ENCODE measurements around the gene FOXP1.

DNA sequence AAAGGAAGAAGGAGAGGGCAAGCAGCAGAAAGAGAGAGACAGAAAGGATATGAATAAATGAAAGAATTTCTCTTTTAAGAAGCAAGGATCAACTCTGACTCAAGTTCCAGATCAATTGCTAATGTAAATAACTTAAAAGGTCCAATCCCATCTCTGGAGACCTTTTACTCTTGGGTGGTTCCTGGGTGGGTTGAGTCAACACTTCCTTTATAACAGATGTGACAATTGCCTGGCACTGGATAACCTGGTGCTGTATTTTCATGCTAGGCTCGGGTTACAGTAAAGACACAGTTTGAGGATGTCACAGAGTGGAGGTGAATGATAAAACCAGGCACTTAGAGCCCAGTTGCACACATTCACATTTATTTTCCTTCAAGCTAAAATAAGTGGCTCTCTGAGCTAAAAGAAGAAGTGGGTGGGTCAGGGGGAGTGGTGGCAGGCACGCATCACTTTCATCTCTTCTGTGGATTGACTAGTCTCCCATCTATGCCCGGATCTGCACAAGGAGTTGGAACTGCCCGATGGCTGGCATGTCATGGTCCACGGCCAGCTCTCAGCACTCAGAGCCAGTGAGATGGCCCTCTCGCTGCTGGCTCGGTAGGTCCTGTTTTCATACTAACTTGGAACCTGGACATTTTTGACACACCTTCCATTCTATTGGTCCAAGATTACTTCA lies 465.8 kb downstream of the FOXP1 start:
- TF ChIP-seq EZH2phosphoT487 (IDR thresholded peaks at IDR 0.05; ENCODE audit: insufficient read depth, low read depth) (no peak), EZH2 (IDR thresholded peaks at IDR 0.05; ENCODE audit: insufficient read depth, poor library complexity, severe bottlenecking) (no peak)
